ENCODE results near the gene GALNT14. TPM values are rescaled to one million over a fixed set of nuclear protein-coding genes. Genes with fewer than 3 reads are reported as not detected.

GALNT14 gene
- total RNA-seq, 1 donor from 2014 or later, result 2.0 TPM

DNA sequence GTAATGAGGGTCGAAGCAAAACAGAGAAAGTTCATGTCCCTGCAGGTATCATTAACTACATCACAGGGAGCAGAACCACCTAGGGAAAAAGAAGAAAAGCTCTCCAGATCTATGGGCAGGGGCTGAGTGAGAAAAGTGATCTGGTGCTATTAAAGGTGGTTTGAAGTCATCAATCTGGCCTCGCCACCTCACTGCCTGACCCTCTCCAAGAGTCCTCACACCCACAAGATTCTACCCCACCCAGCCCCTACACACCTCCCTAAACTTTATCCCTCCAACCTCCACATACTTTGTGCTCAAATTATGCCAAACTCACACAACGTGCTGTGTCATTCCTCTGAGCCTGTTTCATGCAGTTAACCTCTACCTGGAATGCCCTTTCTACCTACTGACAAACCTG lies 2.2 kb downstream of the GALNT14 start:
- no peak for DNase-seq

DNA sequence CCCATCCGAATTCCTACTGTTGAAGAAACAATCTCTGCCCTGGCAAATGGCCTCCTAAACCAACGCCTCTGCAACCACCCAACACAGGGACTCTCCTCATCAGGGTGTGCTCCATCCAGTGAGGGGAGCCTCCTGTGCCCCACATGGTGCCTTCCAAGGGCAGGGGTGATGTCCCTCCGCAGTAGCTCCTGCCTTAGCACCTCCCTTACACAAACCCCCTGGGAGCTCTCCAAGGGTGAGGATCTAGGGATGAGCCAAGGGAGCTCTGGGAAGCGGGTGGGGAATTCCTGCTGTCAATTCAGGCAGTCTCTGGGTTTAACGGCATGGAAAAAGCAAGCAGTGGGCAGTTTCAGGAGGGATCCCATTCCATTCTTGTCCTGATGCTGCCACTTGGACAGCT lies 3.8 kb downstream of the GALNT14 start:
- DNase-seq, result no peak

DNA sequence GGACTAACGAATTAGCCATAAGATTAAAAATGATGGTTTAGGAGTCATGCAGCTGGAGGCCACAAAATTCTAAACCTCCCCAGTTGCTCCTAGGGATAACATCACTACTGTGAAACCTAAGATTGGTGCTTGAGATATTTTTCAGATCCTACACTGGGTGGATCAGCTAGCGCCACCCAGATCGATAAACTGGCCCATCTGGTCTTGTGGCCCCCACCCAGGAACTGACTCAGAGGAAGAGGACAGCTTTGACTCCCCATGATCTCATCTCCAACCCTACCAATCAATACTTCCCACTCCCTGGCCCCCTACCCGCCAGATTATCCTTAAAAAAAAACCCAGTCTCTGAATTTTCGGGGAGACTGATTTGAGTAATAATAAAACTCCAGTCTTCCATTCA lies 5.5 kb downstream of the GALNT14 start:
- no peak for DNase-seq

DNA sequence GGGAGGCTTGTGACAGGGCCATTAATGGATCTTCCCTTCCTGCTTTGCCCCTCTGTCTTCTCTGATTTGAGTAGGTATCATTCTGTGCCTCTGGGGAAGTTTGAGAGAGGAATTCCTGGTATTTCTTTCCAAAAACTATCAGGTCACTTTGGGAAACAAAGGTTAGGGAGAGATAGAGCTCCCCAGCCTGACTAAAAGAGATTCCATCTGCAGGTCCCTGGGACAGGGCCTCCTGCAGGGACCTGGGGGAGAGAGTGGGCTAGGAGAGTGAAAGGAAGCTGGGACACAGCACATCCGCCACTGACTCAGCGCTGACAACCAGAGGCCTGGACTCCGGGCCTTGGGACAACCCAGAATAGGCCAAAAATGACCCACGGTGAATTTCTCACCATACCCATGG lies 6.4 kb downstream of the GALNT14 start:
- no peak for DNase-seq

DNA sequence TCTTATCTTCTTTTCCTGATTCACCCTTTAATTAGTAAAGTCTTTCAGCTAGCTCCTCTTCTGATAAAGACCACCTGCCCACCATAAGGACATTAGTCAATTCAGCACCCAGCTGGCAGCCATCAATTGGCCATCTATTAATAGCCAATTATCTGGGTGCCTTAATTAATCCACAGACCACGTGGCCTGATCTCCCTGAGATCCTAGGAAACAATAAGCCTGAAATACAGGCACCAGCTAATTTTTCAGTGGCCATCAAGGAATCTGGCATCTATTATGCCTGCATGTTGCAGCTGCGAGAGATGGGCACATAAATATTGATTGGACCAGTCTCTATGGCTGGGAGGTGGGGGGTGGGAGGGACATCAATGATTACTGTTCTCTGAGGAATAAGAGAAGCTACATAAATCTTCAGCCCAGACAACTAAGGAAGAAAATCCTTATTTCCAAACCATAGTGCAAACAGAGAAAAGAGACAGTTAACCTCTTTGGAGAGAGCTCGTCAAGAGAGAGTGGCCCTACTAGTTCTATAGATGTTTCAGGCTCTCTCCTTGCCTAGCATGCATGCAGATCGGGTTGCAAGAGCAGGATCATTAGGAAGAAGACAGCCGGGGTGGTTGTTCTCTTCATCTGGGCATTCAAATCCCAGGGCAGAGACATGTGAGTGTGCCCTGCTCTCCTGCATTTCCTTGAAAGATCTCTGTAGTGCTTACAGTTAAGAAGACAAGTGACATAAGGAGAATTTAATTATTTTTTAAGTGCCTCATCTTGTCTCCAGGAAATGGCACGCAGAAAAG lies 8.7 kb downstream of the GALNT14 start:
- DNase-seq, result no peak

DNA sequence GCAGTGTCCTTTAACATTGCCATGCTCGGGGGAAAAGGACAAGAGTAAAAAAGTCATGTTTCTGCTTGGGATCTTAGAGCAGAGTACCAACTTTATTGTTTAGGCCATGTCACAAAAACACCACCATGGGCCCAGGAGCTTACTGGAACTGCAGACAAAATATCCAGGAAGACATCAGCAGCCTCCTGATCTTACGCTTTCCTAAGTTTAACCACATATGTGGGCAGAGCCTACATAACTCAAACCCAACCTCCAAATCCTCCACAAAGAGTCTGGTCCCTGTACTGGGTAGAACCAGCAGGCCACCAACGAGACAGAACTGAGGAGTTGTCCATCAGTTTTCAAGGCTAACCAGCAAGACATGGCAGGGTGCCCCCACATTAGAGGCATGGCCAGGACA lies 10.3 kb downstream of the GALNT14 start:
- no peak for DNase-seq

DNA sequence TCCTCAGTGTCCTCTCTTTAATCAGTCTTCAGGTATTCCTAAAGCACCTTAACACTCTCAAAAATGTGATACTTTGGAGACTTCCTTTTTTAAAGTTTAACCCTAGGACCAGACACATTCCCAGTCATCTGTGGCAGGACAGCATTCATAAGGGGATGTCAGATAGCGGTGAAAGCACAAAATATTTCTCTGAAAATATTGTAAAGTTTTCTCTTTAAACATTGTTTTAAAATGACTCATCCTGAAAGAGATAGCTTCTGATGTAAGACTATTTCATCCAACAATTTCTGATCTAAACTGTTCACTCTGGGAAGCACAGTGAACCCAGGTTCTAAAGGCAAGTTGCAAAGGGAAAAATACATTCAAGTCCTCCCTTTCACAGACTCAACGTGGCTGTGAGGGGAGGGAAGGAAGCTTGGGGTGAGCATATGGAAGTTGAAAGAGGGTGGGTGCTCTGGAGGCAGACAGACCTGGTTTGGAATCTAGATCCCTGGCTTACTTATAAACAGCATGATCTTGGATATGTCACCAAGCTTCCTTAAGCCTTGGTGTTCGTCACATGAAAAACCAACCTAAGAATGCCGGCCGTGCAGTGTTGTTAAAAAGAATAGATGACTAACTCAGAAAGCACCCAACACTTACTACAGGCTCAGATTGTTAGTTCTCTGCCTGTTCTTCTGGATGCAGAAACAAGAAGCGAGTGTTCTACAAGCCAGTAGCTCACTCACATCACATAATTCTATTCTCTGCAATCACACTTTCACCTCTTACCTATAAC lies 12.1 kb downstream of the GALNT14 start:
- no peak for DNase-seq

DNA sequence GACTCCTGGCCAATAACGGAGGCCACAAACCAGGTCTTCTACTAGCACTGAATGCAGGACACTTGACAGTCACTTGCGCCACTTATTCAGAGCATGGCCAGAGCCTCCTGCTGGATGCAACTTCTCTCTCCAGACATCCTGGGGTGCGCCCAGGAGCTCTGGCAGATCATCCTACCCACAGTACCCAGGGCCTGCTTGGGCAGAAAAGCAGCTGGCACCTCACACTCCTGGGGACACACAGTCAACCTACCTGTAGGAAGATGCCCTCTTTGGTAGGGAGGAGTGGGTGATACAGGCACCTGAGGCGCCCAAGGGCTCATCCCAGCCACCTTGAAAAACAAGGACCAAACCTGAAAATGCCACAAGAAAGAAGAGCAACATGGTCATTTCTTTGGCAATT lies 13.3 kb downstream of the GALNT14 start:
- no peak for DNase-seq

DNA sequence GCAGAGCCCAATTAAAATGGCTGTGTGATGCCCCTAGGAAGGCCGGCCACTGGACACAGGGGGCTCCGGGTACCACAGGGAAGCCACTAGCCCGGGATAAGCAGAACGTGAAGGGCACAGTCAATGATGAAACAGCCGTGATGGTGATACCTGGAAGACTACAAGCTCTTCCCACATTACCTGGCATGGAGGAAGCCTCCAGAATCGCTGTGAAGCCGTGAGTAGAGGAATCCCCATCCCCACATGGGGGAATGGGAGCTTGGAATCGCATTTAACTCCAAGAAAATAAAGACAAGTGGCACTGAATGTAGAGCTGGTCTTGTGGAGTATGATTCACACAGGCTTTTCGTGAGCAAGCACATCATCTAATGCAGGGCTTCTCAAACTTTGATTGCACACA lies 16.1 kb downstream of the GALNT14 start:
- no peak for DNase-seq

DNA sequence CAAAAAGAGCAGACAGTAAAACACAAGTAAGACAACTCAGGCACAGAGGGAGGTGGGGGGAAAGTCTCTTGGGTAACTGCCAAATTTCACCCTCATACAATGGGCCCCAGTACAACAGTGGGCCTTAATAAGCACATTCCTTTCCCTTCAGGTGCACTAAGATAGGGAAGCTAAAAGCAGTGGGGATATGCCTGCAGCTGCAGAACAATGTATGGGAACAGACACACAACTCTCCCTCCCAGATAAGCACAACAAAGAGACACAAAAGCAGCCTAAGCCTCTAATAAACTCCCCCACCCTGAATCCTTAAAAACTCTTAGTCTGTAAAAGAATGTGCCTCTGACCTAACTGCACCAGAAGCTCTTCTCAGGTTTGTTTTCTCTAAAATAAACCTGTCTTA lies 24.5 kb downstream of the GALNT14 start:
- DNase-seq, result no peak

DNA sequence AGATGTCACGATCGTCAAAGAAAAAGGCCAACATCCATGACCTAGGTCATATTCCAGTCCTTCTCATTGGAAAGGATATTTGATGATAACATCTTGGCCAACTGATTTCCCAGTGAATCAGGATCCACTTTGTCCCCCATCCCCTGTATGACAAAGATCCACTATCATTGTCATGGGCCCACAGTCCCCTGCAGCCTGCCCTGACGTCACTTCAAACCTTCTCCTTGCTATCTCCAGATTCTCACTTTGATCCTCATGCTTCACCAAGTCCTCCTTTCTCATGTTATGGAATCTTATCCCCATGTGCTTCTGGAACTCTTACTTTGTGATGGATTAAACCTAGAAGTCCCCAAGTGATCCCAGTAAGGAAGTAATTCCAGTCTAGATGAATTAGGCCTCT lies 25.7 kb downstream of the GALNT14 start:
- DNase-seq, result no peak

DNA sequence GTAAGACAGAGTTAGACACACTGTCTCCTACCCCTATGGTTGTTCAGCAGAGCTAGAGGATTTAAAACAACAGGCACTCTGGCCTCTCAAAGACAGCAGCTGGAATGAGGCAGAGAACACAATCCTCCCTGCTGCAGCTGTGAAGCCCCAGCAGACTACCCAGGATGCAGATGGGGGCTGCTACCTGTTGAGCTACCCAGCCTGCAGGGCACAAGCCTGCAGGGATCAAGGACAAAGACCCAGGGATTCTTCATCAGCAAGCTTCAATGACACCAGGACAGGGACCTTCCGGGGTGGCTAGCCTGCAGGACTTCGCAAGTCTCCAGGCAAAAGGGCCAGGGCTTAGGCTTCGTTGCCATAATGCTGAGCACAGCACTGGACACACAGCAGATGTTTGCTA lies 27.2 kb downstream of the GALNT14 start:
- no peak for DNase-seq

DNA sequence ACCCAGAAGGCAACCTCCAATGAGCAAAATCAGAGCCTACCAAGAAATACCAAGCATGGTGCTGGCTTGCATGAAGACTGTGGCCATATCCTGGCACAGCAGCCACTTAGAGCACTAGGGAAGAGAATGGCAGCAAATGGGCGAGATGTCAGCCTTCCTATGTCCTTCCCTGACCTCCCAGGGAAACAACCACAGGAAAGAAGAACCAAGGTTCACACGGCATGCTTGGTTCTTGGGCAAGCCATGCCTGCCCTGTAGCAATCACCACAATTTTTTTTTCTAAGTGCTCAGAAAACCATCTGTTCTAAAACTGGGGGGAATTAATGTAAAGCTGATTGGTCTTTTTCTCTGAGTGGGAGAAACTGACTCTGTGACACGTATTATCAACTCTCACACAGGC lies 27.8 kb downstream of the GALNT14 start:
- DNase-seq, result no peak

DNA sequence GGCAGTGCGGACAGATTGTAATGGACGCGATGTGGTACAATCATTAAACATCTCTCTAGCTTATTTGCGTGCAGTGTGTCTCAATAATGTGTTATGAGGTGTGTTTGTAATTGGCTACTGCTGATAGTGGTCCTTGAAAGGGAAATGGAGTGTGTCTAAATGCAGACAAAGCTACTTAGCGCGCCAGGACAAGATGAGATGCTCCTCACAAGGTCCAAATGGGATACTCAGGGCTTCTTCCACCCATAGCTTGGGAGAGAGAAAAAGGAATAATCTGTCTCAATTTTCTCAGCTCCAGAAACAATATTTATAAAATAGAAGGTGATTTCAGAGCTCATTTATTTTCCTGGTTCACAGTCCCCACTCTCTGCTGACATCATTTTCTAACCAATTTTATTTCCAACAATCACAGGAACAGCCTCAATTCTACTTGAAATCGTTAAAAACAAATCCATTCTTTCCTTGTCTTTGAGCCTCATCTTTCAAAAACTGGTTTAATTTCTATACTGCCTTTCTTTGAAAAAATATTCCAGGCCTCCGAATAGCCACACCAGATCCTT lies 28.5 kb downstream of the GALNT14 start:
- DNase-seq, result no peak

DNA sequence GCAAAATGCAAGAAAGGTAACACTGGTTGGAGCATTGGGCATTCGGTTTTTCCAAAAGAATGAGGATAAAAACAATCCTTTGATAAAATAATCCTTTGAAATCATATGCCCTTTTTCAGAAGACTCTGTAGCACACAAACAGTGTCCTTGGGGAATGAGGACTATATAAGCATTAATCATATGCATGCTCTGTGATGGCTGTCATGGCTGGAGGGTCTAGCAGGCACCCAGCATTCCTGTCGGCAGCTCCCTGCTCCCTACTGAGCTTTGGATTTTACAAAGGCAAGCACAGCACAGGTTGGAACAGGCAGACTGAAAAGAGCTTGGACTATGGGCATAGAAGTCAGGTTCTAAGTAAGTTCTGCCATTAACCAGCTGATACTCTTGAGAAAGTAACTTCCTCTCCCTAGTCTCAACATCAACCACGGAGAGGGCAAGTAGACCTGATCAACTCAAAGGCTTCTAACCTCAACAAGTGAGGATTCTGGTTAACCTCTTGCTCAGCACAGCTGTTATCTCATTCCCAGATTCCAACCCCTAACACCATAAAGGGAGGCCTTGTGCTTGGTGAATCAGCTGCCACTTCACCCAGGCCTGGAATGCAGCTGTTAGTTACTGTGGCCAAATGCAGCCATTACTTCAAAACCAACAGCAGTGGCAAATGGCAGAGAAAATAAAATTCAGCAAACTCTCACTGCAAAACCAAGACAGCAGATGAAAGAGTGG lies 29.5 kb downstream of the GALNT14 start:
- no peak for DNase-seq

DNA sequence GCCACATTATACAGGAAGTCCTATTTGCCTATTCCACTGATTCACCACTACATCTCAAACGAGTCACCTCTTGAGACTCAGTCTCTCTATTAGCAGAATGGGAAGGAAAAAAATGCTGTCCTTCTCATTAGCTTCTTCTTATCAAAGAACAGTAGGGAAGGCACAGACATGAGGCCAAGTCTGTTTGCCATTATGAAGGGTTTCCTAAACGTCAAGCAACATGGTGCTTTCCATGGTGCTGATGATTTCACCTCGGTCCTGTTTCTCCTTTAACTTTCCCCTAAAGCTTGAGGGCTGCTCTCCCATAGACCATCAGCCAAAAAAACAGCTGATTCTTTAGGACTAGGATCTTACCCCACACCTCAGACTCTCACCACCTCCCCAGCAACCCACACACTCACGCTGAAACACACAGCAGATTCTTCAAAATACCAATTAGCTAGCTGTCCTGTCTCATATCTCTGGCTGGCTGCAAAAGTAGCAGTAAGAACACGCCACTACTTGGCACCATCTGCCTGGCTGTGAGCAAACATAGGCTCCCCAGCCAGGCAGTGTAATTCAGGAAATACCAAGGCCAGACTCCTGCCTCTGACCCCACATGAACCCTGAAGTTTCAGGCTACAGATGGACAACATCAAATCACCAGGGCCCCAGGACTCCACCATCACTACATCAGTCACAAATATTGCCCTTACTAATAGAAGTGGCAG lies 30.5 kb downstream of the GALNT14 start:
- DNase-seq, result no peak

DNA sequence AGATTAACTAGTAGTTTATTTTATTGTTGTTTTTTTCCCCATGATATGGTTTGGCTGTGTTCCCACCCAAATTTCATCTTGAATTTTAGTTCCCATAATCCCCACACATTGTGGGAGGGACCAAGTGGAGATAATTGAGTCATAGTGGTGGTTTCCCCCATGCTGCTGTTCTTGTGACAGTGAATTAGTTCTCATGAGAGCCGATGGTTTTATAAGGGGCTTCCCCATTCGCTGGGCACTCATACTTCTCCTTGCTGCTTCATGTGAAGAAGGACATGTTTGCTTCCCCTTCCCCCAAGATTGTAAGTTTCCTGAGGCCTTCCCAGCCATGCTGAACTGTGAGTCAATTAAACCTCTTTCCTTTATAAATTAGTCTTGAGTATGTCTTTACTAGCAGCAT lies 36.5 kb downstream of the GALNT14 start:
- no peak for DNase-seq

DNA sequence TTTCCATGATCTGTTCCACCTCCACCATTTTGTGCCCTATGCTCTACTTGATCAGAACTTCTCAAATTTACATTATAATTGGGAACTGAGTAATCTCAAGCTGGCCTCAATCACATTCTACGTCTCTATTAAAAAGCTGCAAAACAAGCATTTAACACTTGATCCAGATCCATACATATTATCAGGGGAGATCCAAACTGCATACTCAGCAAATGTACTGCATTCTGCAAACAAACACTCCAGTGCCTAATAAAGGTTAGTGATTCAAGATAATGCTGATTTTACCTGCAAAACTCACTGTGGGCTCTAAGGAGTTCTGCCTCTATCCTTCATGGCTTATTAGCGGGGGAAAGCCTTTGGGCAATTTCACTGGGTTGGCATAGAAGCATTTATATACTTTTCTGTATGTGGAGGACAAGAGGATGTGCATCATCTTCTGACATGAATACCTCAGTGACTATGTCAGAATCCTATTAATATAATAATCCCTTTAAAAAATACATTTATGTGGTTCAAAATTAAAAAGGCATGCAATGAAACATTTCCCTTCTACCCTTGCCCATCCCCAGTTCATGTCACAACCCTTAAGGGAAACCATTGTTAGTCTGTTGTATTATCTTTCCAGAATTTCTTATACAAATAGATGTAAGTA lies 40.2 kb downstream of the GALNT14 start:
- no peak for DNase-seq

DNA sequence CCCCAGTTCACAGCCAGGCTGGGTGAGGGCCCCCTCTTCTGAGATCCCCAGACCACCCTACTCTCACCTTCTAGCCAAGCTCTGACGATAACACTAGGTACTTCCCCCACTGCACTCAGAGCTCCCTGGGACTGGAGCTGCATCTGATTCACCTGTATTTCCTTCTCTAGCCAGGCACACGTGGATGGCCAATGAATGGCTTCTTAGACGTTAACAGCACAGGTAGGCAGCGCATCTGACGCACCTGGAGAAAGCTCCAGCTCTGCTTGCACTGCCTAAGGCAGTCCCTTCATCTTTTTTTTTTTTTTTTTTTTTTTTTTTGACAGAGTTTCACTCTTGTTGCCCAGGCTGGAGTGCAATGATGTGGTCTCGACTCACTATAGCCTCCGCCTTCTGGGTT lies 48.1 kb downstream of the GALNT14 start:
- no peak for DNase-seq

DNA sequence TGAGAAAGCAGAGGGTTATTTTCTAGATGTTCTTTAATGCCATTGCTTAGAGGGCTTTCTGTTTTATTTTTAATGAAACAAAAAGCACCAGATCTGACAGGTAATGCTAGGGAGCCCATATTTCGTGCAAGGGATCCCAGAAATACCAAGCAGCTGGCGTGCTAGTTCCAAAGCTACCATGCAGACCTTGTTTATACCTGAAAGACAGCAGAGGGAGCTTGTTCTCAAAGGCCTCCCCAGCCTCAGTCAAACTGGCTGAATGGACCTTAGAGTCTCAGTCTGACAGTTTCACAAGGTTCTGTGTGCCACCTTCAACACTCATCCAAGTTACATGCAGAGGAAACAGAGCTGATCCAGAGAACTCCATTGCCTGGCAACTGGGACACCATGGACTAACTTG lies 48.6 kb downstream of the GALNT14 start:
- no peak for DNase-seq

DNA sequence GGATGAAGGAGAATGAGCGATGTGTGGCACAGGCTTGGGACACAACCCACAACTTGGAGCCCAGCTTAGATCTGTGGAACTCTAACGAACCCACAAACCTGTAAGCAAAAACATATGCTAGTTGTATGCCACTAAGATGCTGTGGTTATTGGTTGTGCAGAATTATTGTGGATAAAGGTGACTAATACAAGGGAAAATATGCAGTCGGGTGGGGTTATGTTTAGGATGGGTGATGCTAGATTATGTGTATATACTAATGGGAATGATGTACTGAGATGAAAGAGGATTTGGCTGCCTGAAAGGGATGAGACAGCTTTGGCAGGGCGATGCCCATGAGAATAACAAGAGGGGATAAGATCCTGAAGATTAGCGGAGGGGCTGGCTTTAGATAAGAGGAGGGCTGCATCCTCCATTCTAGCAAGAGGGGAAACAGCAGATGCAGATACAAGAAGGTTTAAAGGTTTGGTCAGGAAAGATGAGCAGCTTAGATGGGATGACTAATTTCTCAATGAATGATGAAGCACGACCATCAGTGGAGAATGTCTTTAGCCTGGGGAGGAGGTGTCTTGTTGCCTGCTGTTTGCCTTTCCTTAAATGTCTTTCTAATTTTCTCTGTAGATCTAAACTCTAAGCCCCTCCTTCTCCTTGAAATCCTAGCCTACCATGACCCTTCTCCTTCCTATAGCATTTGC lies 49.6 kb downstream of the GALNT14 start:
- DNase-seq, result no peak
